Activated CD8-positive, alpha-beta T cell treated with anti-CD3 and anti-CD28 coated beads, Interleukin-2, amount 10 ng/mL, durations not matched to agents 7 days and 5 days (primary cell): ENCODE data around the gene CHRDL2. TPM values are rescaled to one million over a fixed set of nuclear protein-coding genes. Genes with fewer than 3 reads are reported as not detected.

Experiments used
- ATAC-seq: fragments of 150-1000 bp; cut with Tn5 transposase; one replicate; pipeline ENCODE4 v1.10.0; 2021; ENCODE audit warnings: moderate library complexity
- CTCF ChIA-PET: fragments of 350-600 bp; sonication (Branson Sonifier 250); formaldehyde crosslinking; loops from one replicate; lab custom pipeline; 2021; ENCODE audit warnings: antibody characterized with exemption; lab: Charles Lee
- POLR2A ChIA-PET: fragments of 350-600 bp; sonication (Branson Sonifier 250); formaldehyde crosslinking; loops from one replicate; lab custom pipeline; 2021; ENCODE audit warnings: antibody characterized with exemption; lab: Charles Lee
- DNase-seq: peaks from one replicate; pipeline ENCODE4 v3.0.0-alpha.2; 2020
- H3K27ac Mint-ChIP-seq: one replicate; pipeline ENCODE4 v1.8.0; 2021; ENCODE audit warnings: mild to moderate bottlenecking, mixed read lengths
- H3K27me3 Mint-ChIP-seq: one replicate; pipeline ENCODE4 v1.8.0; 2021; ENCODE audit warnings: low read depth, mixed read lengths
- H3K36me3 Mint-ChIP-seq: one replicate; pipeline ENCODE4 v1.8.0; 2021; ENCODE audit warnings: low read depth, mixed read lengths
- H3K4me1 Mint-ChIP-seq: one replicate; pipeline ENCODE4 v1.8.0; 2021; ENCODE audit warnings: low read depth, mixed read lengths
- H3K4me3 Mint-ChIP-seq: one replicate; pipeline ENCODE4 v1.8.0; 2021; ENCODE audit warnings: mild to moderate bottlenecking, mixed read lengths
- H3K9me3 Mint-ChIP-seq: one replicate; pipeline ENCODE4 v1.8.0; 2022; ENCODE audit warnings: mixed read lengths; ENCODE audit not compliant: insufficient read depth
- total RNA-seq, 2 experiments: library from RNA; stranded (reverse); gene quantifications; one replicate each; pipeline ENCODE4 v1.2.3, GENCODE V29; 2021

CHRDL2 gene
- total RNA-seq, 2 experiments from 2014 or later, result not detected

- Mint-ChIP-seq H3K36me3 (no peaks in the 10 kb centered on the region), H3K4me1 (no peaks in the 10 kb centered on the region), H3K27ac (no peak overlapping the region), H3K9me3 (no peaks in the 10 kb centered on the region), H3K4me3 (no peak overlapping the region), H3K27me3 (peaks cover 42% of the 10 kb centered on the region)
- CTCF ChIA-PET, result interaction anchor here (0.8 to 6.9 kb wide), 17 partner anchors 9 to 336 kb away, joined by 3 to 65 read pairs (median 4); partner anchors contain the start of gene POLD3
- POLR2A ChIA-PET, result no interaction called here
- ATAC-seq (no peak), DNase-seq (no peak)
Observed at GRCh38 chr11:74725701-74726100, 5.5 kb downstream of the CHRDL2 start.

- Mint-ChIP-seq H3K4me1 (no peaks in the 10 kb centered on the region), H3K4me3 (no peak overlapping the region), H3K27me3 (peaks cover 22% of the 10 kb centered on the region), H3K36me3 (no peaks in the 10 kb centered on the region), H3K27ac (no peak overlapping the region), H3K9me3 (no peaks in the 10 kb centered on the region)
- ATAC-seq, result no peak
- DNase-seq, result no peak
- POLR2A ChIA-PET, result no interaction called here
- CTCF ChIA-PET, result interaction anchor here (1.1 to 6.9 kb wide), 2 partner anchors 15 to 21 kb away, joined by 3 to 65 read pairs; no protein-coding TSS in a partner anchor
Observed at GRCh38 chr11:74723511-74723910, 7.7 kb downstream of the CHRDL2 start.

- H3K27ac Mint-ChIP-seq, result no peak overlapping the region
Observed at GRCh38 chr11:74721479-74721835, 9.8 kb downstream of the CHRDL2 start.

GRCh38 chr11:74720596-74721478 lies 10.4 kb downstream of the CHRDL2 start:
- ATAC-seq (no peak), DNase-seq (no peak)
- Mint-ChIP-seq H3K9me3 (no peaks in the 10 kb centered on the region), H3K4me3 (no peak overlapping the region), H3K36me3 (no peaks in the 10 kb centered on the region), H3K27ac (no peak overlapping the region), H3K4me1 (no peaks in the 10 kb centered on the region), H3K27me3 (peaks cover 19% of the 10 kb centered on the region)
- ChIA-PET POLR2A (no interaction called here), CTCF (interaction anchor here (0.9 to 1.4 kb wide), 2 partner anchors 18 to 19 kb away, joined by 3 read pairs; no protein-coding TSS in a partner anchor)

More at GRCh38 chr11:74721479-74721835, 9.8 kb downstream of the CHRDL2 start:
- H3K36me3 Mint-ChIP-seq, result no peaks in the 10 kb centered on the region
- DNase-seq (no peak), ATAC-seq (no peak)
- POLR2A ChIA-PET, result no interaction called here
- no peak overlapping the region for H3K4me3 Mint-ChIP-seq
- peaks cover 19% of the 10 kb centered on the region for H3K27me3 Mint-ChIP-seq
- no peaks in the 10 kb centered on the region for H3K9me3 Mint-ChIP-seq
- H3K4me1 Mint-ChIP-seq, result no peaks in the 10 kb centered on the region
- CTCF ChIA-PET, result interaction anchor here (0.9 kb wide), 1 partner anchor 20 kb away, joined by 3 read pairs; no protein-coding TSS in a partner anchor

- ChIA-PET CTCF (interaction anchor here (2.7 kb wide), 1 partner anchor 17 kb away, joined by 13 read pairs; no protein-coding TSS in a partner anchor), POLR2A (no interaction called here)
- Mint-ChIP-seq H3K36me3 (no peaks in the 10 kb centered on the region), H3K27me3 (peaks cover 13% of the 10 kb centered on the region), H3K4me3 (no peak overlapping the region), H3K27ac (no peak overlapping the region), H3K4me1 (no peaks in the 10 kb centered on the region), H3K9me3 (no peaks in the 10 kb centered on the region)
- DNase-seq (no peak), ATAC-seq (no peak)
Observed at GRCh38 chr11:74719011-74719410, 12.2 kb downstream of the CHRDL2 start.

GRCh38 chr11:74717221-74717969 lies 13.8 kb downstream of the CHRDL2 start:
- DNase-seq (no peak), ATAC-seq (no peak)
- H3K9me3 Mint-ChIP-seq, result no peaks in the 10 kb centered on the region
- H3K36me3 Mint-ChIP-seq, result no peaks in the 10 kb centered on the region
- no peak overlapping the region for H3K4me3 Mint-ChIP-seq
- CTCF ChIA-PET, result interaction anchor here (0.9 to 2.7 kb wide), 3 partner anchors 11 to 22 kb away, joined by 3 to 13 read pairs (median 5); no protein-coding TSS in a partner anchor
- no peaks in the 10 kb centered on the region for H3K4me1 Mint-ChIP-seq
- H3K27ac Mint-ChIP-seq, result no peak overlapping the region
- peaks cover 8% of the 10 kb centered on the region for H3K27me3 Mint-ChIP-seq
- POLR2A ChIA-PET, result no interaction called here

- ChIA-PET POLR2A (no interaction called here), CTCF (interaction anchor here (1.5 to 2.0 kb wide), 2 partner anchors 11 to 12 kb away, joined by 4 to 5 read pairs; no protein-coding TSS in a partner anchor)
- DNase-seq, result no peak
- Mint-ChIP-seq H3K4me1 (no peaks in the 10 kb centered on the region), H3K27ac (no peak overlapping the region), H3K36me3 (no peaks in the 10 kb centered on the region), H3K27me3 (peaks cover 5% of the 10 kb centered on the region), H3K9me3 (no peaks in the 10 kb centered on the region), H3K4me3 (no peak overlapping the region)
- ATAC-seq, result no peak
Observed at GRCh38 chr11:74714904-74715303, 16.3 kb downstream of the CHRDL2 start.

- no peaks in the 10 kb centered on the region for H3K4me1 Mint-ChIP-seq
- POLR2A ChIA-PET, result no interaction called here
- CTCF ChIA-PET, result no interaction called here
- no peaks in the 10 kb centered on the region for H3K9me3 Mint-ChIP-seq
- no peak for ATAC-seq
- no peak for DNase-seq
- H3K36me3 Mint-ChIP-seq, result no peaks in the 10 kb centered on the region
- H3K4me3 Mint-ChIP-seq, result no peak overlapping the region
- no peak overlapping the region for H3K27ac Mint-ChIP-seq
- H3K27me3 Mint-ChIP-seq, result peaks cover 5% of the 10 kb centered on the region
Observed at GRCh38 chr11:74713686-74714085, 17.5 kb downstream of the CHRDL2 start.

- ChIA-PET CTCF (interaction anchor here (0.9 to 1.8 kb wide), 2 partner anchors 8 to 15 kb away, joined by 3 to 12 read pairs; no protein-coding TSS in a partner anchor), POLR2A (no interaction called here)
- H3K9me3 Mint-ChIP-seq, result no peaks in the 10 kb centered on the region
- ATAC-seq, result no peak
- no peaks in the 10 kb centered on the region for H3K4me1 Mint-ChIP-seq
- H3K27ac Mint-ChIP-seq, result no peak overlapping the region
- H3K4me3 Mint-ChIP-seq, result no peak overlapping the region
- H3K27me3 Mint-ChIP-seq, result no peaks in the 10 kb centered on the region
- no peak for DNase-seq
- no peaks in the 10 kb centered on the region for H3K36me3 Mint-ChIP-seq
Observed at GRCh38 chr11:74710281-74710938, 20.8 kb downstream of the CHRDL2 start.

- ATAC-seq, result no peak
- Mint-ChIP-seq H3K36me3 (no peaks in the 10 kb centered on the region), H3K4me3 (no peak overlapping the region), H3K4me1 (no peaks in the 10 kb centered on the region), H3K27me3 (no peaks in the 10 kb centered on the region), H3K9me3 (no peaks in the 10 kb centered on the region), H3K27ac (no peak overlapping the region)
- DNase-seq, result no peak
- ChIA-PET POLR2A (no interaction called here), CTCF (no interaction called here)
Observed at GRCh38 chr11:74709175-74709574, 22.1 kb downstream of the CHRDL2 start.
